HEK293T (cell line): ENCODE results near the gene UBL3.

ENCODE experiments used
- CTCF ChIA-PET: fragments of 350-600 bp; formaldehyde crosslinking; extraction: SDS; loops from one replicate; lab custom pipeline; 2021; ENCODE audit warnings: antibody characterized with exemption, inconsistent platforms; lab: Yijun Ruan, JAX
- POLR2A ChIA-PET: fragments of 350-600 bp; formaldehyde crosslinking; extraction: SDS; loops from one replicate; lab custom pipeline; 2020; ENCODE audit warnings: antibody characterized with exemption, inconsistent platforms; lab: Yijun Ruan, JAX
- DNase-seq: peaks from one replicate; pipeline ENCODE4 v3.0.0; 2012; ENCODE audit warnings: mixed read lengths; ENCODE audit errors: extremely low spot score
- ARNT ChIP-seq: fragments of 450-650 bp; IDR thresholded peaks from 2 replicates; pipeline ENCODE4 v1.6.1; 2017; ENCODE audit warnings: mild to moderate bottlenecking
- BHLHE40 ChIP-seq: fragments of 450-650 bp; IDR thresholded peaks from 2 replicates; pipeline ENCODE4 v1.6.1; 2016; ENCODE audit warnings: mild to moderate bottlenecking, moderate library complexity, borderline replicate concordance
- CTBP1 ChIP-seq: fragments of 450-650 bp; IDR thresholded peaks from 2 replicates; pipeline ENCODE4 v1.6.1; 2016; ENCODE audit warnings: borderline replicate concordance
- ELF4 ChIP-seq: fragments of 450-650 bp; IDR thresholded peaks from 2 replicates; pipeline ENCODE4 v1.6.1; 2017; ENCODE audit warnings: antibody characterized with exemption
- FOXA1 ChIP-seq: fragments of 450-650 bp; IDR thresholded peaks from 2 replicates; pipeline ENCODE4 v1.6.1; 2016; ENCODE audit warnings: mild to moderate bottlenecking
- FOXK2 ChIP-seq: fragments of 450-650 bp; IDR thresholded peaks from 2 replicates; pipeline ENCODE4 v1.6.1; 2016; ENCODE audit warnings: mild to moderate bottlenecking
- FOXM1 ChIP-seq: fragments of 450-650 bp; IDR thresholded peaks from 2 replicates; pipeline ENCODE4 v1.6.1; 2017; ENCODE audit warnings: mild to moderate bottlenecking, borderline replicate concordance
- HDGF ChIP-seq: fragments of 450-650 bp; IDR thresholded peaks from 2 replicates; pipeline ENCODE4 v1.6.1; 2017; ENCODE audit warnings: antibody characterized with exemption, borderline replicate concordance
- L3MBTL2 ChIP-seq: fragments of 450-650 bp; conservative IDR thresholded peaks from 2 replicates; pipeline ENCODE4 v1.6.1; 2016; ENCODE audit warnings: mild to moderate bottlenecking
- LEF1 ChIP-seq: fragments of 450-650 bp; IDR thresholded peaks from 2 replicates; pipeline ENCODE4 v1.6.1; 2017; ENCODE audit warnings: mild to moderate bottlenecking, borderline replicate concordance
- NFRKB ChIP-seq: fragments of 450-650 bp; IDR thresholded peaks from 2 replicates; pipeline ENCODE4 v1.6.1; 2016; ENCODE audit warnings: mild to moderate bottlenecking, moderate library complexity
- PKNOX1 ChIP-seq: fragments of 450-650 bp; IDR thresholded peaks from 2 replicates; pipeline ENCODE4 v1.6.1; 2016
- SP1 ChIP-seq: fragments of 450-650 bp; IDR thresholded peaks from 2 replicates; pipeline ENCODE4 v1.6.1; 2017
- SUZ12 ChIP-seq: fragments of 450-650 bp; IDR thresholded peaks from 2 replicates; pipeline ENCODE4 v1.6.1; 2016; ENCODE audit warnings: mild to moderate bottlenecking
- TARDBP ChIP-seq: fragments of 450-650 bp; IDR thresholded peaks from 2 replicates; pipeline ENCODE4 v1.6.1; 2016
- ZNF384 ChIP-seq: fragments of 450-650 bp; IDR thresholded peaks from 2 replicates; pipeline ENCODE4 v1.6.1; 2016

The UBL3 gene

GRCh38 chr13:29746148-29746677, 104.2 kb downstream of the UBL3 start:
- no peak for TF ChIP-seq FOXA1
- TF ChIP-seq L3MBTL2: no peak
- no peak for TF ChIP-seq CTBP1
- no peak for TF ChIP-seq NFRKB
- no peak for TF ChIP-seq BHLHE40
- TF ChIP-seq HDGF: no peak
- TF ChIP-seq SUZ12: no peak
- no peak for TF ChIP-seq FOXM1
- TF ChIP-seq ELF4: no peak
- no peak for TF ChIP-seq TARDBP
- TF ChIP-seq PKNOX1: no peak
- no peak for TF ChIP-seq SP1
- no peak for TF ChIP-seq LEF1
- TF ChIP-seq ZNF384: no peak
- no peak for TF ChIP-seq FOXK2
- TF ChIP-seq ARNT: no peak
- DNase-seq: no peak
- CTCF ChIA-PET: no interaction called here
- POLR2A ChIA-PET: no interaction called here

GRCh38 chr13:29745704-29746103, 104.7 kb downstream of the UBL3 start:
- no peak for DNase-seq
- TF ChIP-seq TARDBP (no peak), FOXM1 (no peak), BHLHE40 (no peak), ZNF384 (no peak), CTBP1 (no peak), NFRKB (no peak), FOXK2 (no peak), LEF1 (no peak), ARNT (no peak), SP1 (no peak), SUZ12 (no peak), L3MBTL2 (no peak), HDGF (no peak), ELF4 (no peak), FOXA1 (no peak), PKNOX1 (no peak)
- ChIA-PET POLR2A (no interaction called here), CTCF (no interaction called here)

GRCh38 chr13:29743201-29743786, 107.1 kb downstream of the UBL3 start:
- POLR2A ChIA-PET: no interaction called here
- peak; percentile 83 for TF ChIP-seq L3MBTL2
- TF ChIP-seq CTBP1: no peak
- TF ChIP-seq BHLHE40: no peak
- peak; percentile 65 for TF ChIP-seq PKNOX1
- no peak for TF ChIP-seq ELF4
- peak; percentile 17 for DNase-seq
- CTCF ChIA-PET: no interaction called here

GRCh38 chr13:29740961-29741360, 109.5 kb downstream of the UBL3 start:
- TF ChIP-seq SUZ12 (no peak), PKNOX1 (no peak)
- ChIA-PET CTCF (interaction anchor here (0.8 kb wide), 1 partner anchor 269 kb away, joined by 3 read pairs; no protein-coding TSS in a partner anchor), POLR2A (no interaction called here)
- DNase-seq: no peak

- ChIA-PET POLR2A (no interaction called here), CTCF (no interaction called here)
These were observed 113.4 kb downstream of the UBL3 start for GRCh38 chr13:29737061-29737460.

GRCh38 chr13:29733147-29733611, 117.2 kb downstream of the UBL3 start:
- no peak for TF ChIP-seq SUZ12
- TF ChIP-seq FOXA1: no peak
- no peak for TF ChIP-seq HDGF
- TF ChIP-seq LEF1: no peak
- no peak for TF ChIP-seq ELF4
- TF ChIP-seq FOXM1: no peak
- no peak for TF ChIP-seq PKNOX1
- TF ChIP-seq BHLHE40: no peak
- DNase-seq: no peak
- CTCF ChIA-PET: no interaction called here
- POLR2A ChIA-PET: no interaction called here

More at GRCh38 chr13:29737061-29737460, 113.4 kb downstream of the UBL3 start:
- DNase-seq: no peak
- TF ChIP-seq FOXK2 (no peak), HDGF (no peak), FOXM1 (no peak), TARDBP (no peak), L3MBTL2 (no peak)
